ENCODE measurements around the gene FFAR3.

DNA sequence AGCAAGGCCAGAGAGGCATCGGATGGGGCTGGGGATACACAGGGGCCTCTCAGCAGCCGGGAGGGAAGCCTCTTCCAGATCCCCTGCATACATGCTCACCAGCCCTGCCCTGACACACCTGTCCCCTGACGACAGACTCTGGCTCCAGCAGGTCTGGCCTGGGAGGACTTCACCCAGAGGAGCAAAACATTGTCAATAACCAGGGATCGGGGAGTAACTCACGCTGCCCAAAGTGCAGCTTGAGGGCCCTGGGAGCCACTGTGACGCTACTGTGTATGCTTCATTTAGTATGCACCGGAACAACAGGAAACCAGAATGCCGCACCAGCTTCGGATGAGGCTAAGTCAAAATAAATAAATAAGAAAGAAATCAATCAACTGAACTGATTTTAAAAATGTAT, 41.7 kb upstream of the FFAR3 start:
- no peak for TF ChIP-seq EZH2 (IDR thresholded peaks at IDR 0.05; ENCODE audit: borderline replicate concordance, low read depth, low read length, severe bottlenecking)
- TF ChIP-seq, protein P1, sequence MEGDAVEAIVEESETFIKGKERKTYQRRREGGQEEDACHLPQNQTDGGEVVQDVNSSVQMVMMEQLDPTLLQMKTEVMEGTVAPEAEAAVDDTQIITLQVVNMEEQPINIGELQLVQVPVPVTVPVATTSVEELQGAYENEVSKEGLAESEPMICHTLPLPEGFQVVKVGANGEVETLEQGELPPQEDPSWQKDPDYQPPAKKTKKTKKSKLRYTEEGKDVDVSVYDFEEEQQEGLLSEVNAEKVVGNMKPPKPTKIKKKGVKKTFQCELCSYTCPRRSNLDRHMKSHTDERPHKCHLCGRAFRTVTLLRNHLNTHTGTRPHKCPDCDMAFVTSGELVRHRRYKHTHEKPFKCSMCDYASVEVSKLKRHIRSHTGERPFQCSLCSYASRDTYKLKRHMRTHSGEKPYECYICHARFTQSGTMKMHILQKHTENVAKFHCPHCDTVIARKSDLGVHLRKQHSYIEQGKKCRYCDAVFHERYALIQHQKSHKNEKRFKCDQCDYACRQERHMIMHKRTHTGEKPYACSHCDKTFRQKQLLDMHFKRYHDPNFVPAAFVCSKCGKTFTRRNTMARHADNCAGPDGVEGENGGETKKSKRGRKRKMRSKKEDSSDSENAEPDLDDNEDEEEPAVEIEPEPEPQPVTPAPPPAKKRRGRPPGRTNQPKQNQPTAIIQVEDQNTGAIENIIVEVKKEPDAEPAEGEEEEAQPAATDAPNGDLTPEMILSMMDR (IDR thresholded peaks at IDR 0.05; ENCODE audit: borderline replicate concordance, extremely low read depth, low read length, poor library complexity, severe bottlenecking): no peak

All from DND-41 (cell line).